Kidney capillary endothelial cell (primary cell): ENCODE data around the gene ADRB2.
"Not testable (repeated sequence)": the region's sequence is repeated elsewhere in the genome, so short reads cannot be mapped to it uniquely, and the experiment has no call there.

Experiments used
- DNase-seq: peaks from one replicate; pipeline ENCODE4 v3.0.0-alpha.2; 2018; ENCODE audit warnings: low spot score

ADRB2 gene

DNA sequence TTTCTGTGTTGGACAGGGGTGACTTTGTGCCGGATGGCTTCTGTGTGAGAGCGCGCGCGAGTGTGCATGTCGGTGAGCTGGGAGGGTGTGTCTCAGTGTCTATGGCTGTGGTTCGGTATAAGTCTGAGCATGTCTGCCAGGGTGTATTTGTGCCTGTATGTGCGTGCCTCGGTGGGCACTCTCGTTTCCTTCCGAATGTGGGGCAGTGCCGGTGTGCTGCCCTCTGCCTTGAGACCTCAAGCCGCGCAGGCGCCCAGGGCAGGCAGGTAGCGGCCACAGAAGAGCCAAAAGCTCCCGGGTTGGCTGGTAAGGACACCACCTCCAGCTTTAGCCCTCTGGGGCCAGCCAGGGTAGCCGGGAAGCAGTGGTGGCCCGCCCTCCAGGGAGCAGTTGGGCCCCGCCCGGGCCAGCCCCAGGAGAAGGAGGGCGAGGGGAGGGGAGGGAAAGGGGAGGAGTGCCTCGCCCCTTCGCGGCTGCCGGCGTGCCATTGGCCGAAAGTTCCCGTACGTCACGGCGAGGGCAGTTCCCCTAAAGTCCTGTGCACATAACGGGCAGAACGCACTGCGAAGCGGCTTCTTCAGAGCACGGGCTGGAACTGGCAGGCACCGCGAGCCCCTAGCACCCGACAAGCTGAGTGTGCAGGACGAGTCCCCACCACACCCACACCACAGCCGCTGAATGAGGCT is at the start of gene ADRB2:
Gene ADRB2, plus strand, starts transcription at position 559 of the 686 bp plus-strand sequence. CDS start 221 bp downstream, outside the sequence.
- peak; percentile 92 for DNase-seq

DNA sequence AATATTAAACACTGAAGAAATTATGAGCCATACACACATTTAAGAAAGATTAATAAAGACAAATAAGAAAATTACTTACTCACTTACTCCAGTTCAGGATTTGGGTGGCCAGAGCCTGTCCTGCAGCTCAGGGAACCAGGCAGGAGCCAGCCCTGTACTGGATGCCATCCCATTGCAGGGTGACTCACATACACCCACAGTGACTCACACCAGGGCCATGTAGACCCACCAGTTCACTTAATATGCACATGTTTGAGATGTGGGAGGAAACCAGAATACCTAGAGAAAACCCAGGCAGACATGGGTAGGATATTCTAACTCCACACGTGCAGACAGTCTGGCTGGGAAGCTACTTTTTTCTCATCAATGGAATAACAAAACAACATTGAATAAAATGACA is 49.6 kb upstream of the ADRB2 start:
- peak; percentile 48 for DNase-seq

DNA sequence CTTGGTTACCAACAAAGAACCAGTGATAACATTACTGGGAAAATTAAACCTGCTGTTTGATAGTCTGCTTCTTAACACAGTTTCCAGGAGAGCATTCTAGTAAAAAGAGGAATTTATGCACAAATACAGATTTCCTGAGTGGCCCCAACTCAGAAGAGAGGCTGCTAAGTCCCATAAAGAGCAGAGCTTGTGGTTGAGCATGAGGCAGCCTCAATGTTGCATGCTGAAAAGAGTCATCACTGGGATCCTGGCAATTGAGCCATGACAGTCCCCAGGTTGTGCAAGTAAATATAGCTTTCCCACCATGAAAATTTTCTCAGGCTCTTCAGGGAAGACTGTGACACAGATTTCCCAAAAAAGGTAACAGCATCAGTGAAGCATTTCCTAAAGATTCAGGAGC is 47.5 kb upstream of the ADRB2 start:
- DNase-seq: no peak

DNA sequence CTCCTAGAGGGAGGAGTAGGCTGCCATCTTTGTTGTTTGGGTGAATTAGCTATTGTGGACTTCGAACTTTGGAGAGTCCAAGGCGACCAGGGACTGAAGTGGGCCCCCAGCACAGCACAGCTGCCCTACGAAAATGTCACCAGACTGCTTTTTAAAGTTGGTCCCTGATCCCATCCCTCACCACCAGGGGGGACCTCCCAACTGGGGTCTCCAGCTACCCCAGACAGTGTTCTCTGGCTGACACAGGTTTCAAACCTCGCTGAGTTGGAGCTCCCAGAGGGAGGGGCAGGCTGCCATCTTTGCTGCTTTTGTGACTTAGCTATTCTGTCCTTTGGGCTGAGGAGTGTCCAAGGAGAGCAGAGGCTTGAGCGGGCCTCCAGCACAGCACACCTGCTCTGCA is 45.7 kb upstream of the ADRB2 start:
- DNase-seq: no peak

DNA sequence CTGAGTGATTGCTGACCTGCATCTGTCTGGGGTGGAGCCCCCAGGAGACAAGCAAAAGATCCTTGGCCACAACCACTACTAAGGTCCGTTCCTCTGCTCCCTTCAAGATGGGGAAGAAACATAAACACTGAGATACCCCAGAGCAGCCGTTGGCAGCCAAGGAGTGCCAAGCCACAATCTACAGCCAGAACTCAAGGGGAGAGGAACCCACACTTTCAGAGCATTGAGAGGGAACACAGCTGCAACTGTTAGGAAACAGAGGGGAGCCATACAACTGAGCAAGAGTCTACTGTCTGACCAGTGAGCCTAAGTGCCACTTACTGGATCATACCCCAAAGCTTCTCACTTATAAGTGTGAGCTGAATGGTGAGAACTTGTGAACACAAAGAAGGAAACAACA is 44.6 kb upstream of the ADRB2 start:
- DNase-seq: no peak

DNA sequence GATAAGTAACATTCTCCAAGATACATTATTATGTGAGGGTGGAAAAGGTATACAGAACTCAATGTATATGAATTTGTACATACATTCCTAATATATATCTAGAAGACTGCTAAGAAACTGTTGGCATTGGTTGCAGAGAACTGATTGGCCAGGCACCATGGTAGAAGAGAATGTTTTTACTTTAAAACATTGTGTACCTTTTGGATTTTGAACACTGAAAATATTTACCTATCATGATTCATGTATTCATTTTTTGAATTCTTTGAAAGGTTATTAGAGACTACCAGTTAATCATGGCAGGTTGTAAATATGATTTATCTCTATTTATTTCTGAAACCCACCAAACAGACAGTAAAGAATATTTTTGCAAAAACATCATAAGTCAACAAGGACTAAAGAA is 41.2 kb upstream of the ADRB2 start:
- DNase-seq: no peak

DNA sequence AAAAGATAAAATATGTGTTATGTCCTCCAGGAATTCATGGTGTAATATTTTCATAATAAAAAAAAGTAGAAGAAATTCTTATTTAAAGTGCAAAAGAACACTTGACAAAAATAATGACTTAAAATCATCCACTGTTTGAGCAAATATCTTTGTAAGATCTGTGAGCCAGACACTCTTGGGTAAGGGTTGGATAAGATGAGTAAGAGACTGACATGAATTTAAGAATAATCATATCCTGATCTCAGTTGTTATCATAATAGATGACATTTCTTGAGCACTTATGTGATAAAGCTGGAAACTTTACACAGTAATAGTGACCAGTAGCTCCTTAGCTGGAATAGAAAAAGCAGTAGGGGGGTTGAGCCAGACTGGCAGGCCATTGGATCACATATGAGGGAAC is 40.0 kb upstream of the ADRB2 start:
- DNase-seq: no peak

DNA sequence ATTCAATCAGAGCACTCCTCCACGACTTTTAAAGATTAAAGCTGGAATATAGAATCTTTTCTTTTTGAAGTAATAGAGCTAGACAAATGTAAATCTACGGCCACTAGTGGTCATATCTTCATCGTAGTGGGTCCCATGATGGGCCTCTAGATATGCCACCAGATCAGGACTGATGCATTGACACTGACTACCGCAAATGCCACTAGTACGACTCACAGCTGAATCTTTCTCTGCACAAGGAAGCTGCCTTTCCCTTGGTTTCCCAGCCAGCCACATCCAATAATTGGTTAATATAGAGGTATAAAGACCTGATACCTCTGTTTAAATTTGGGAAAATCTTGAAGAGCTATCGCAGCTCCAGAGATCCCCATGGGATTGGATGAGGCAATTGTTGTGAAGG is 37.8 kb upstream of the ADRB2 start:
- DNase-seq: no peak

DNA sequence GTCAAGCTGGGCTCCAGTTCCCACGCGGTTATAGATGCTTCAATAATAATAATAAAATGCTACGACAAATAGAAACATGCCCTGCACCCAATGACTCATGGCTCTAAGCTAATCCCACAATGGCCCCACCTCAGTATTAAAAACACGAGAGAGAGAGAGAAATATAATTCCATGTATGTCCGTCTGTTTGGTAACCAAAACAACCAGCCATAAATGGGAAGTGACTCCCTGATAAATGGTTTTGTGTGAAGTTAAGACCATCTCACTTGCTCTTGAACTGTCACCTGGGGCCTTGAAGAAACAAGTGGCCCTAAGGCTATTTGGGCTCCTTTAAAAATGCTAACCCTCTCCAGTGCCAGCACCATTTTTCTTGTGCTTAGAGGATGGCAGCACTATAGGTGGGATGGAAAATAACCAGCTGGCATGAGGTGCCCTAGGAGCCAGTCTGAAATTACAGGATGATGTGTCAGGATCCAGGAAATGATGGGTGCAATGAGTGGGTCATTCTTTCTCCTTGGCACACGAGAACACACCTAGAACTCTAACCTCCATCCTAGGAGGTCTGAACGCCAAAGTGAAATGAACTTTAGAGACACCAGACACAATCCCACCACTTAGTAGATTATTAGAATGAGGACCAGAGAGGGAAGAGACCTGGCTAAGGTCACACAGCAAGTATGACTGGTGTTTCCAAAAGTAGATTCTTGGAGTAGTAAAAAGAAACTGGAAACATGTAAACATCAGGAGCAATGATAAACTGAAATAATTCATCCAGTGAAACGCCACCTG is 35.7 kb upstream of the ADRB2 start:
- no peak for DNase-seq

DNA sequence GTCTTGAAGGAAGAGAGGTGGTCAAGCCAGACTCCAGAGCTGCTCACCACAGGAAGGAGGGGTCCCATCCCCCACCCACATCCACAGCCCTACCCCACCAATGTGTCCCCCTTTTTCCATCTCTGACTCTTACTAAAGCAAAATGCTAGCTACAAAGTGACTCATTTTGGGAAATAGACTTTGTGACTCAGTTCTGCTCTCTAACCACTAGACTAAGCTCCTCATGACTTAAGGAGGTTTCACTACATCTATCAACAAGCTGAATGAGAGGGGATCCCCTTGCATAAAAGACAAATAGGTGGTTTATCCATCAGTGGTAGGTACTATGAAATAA is 35.1 kb upstream of the ADRB2 start:
- peak; percentile 18 for DNase-seq

DNA sequence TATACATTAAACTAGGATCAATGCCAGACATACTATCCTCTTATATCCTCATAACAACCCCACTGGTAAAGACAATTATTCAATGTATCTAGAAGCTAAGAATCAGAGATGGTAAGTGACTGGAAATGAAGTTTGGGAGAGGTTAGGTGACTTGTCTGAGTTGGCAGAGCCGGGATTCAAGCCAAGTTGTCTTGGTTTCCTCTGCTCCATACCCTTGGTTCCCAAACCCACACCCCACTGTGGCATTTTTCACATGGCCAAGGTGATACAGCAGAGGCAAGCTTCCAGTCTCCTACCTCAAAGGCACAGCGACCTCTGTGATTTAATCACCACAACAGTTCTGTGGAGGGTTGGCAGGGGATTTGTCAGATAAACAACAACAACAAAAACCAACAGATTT is 34.7 kb upstream of the ADRB2 start:
- DNase-seq: no peak

DNA sequence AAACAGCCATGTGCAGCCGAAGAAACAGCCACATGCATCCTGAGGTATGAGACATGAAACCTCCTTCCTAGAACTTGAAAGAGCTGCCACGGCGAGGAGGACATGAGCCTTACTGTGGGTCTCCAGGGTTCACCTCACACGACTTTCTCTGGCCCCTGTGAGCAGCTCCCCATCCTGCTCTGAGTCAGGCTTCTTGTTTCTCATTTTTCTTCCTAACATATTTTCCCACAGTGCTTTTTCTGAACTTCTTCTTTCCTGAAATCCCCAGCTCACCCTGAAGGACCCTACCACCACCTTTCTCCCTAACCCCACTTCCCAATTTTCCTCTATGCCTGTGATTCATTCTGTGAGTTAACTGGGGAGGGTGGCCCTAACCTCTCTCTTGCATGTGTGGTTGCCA is 33.7 kb upstream of the ADRB2 start:
- no peak for DNase-seq

DNA sequence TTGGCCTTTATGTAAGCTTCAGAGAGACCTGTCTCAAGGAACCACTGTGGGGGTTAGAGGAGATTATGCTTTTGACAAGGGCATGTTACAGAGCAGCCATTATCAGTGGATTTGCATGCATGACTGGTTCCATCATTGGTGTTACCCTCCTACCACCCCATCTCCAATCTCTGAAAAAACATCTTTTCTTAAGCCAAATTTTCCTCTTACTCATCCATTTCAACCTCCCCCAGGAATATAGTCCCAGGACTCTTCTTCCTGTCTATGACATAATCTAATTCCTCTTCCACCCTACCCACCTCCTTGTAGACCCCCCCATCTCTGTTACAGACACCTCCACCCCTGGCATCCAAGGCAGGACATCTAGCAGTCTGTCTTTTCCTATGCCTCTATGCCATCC is 33.1 kb upstream of the ADRB2 start:
- no peak for DNase-seq

DNA sequence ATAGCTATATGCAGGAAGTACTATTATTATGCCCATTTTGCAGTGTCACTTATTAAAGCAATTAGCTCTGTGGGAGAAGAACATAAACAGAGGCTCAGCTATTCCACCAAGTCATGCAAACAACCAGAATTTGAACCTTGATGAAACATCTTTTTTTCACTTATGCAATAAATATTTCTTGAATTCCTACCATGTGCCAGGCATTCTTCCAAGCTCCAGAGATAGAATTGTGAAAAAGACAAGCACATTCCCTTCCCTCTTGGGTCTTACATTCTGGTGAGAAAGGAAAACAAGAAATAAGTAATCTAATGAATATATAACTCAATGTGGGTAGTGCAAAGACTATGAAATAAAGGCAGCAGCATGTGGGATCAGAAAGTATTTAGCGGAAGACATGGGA is 32.1 kb upstream of the ADRB2 start:
- no peak for DNase-seq

DNA sequence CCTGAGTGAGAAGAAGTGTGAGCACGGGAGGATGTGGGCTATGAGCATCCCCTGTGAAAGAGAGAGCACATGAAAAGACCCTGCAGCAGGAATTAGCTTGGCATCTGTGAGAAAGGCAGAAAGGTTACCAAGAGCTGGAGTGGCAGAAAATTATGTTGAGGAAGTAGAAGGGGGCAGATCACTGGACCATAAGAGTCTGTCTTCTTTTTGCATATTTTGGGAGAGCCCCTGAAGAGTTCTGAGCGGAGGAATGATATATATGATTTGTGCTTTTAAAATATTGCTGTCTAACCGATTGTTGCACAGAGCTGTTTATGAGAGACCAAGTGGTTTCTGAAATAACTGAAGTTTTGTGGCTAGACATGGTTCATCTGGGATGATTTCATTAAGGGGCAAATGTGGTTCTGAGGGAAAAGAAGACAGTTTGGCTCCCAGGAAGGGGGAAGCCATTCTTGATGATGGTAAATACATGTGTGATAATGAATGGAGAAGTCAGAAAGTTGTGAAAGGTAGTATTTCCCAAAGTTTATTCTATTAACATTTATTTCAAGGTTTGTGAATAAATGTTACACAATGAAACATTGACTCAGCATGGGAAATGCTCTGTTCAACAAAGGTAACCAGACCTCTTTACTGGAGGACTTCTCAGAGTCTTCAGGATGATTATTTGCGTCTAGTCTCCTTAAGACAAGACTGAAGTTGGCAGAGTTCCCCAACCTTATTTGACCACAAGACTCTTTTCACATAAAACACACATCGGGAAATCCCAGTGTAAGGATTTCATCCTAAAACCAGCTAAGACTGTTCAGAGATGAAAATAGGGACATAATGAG is 31.5 kb upstream of the ADRB2 start:
- DNase-seq: no peak

DNA sequence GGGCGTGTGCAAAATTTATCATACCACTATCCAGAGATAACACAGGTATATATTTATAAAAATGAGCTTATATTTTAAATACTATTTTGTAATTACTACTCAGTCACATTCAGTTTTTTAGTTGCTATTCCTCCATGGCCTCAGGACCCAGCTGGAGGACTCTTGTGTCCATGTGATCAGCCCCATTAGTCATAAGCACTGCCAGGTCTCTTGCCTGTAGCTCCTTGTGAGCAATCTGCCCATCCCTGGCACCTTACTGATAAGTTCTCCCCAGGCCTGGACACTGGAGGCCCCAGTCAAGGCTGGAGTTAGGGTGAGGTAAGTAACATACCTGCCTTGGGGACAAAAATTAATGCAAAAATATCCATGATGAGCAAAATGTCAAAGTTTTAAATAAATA is 29.5 kb upstream of the ADRB2 start:
- DNase-seq: no peak

DNA sequence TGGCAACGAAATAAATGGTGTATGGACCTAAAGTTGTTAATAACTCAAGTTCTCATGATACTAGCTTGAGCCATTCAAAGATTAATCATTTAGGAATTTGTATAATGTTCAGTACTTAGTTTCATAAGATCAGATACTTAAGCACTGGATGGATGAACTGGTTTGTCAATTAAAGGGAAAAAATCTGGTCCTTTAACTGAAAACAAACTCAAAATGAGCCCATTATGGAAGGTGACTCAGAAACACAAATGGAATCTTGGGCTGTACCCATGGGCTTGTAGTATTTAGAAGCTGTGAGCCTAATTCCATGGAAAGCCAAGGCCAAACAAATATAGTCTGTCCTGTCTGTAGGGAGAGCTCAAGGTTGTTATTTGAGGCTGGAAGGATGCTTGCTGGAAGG is 27.6 kb upstream of the ADRB2 start:
- DNase-seq: no peak

DNA sequence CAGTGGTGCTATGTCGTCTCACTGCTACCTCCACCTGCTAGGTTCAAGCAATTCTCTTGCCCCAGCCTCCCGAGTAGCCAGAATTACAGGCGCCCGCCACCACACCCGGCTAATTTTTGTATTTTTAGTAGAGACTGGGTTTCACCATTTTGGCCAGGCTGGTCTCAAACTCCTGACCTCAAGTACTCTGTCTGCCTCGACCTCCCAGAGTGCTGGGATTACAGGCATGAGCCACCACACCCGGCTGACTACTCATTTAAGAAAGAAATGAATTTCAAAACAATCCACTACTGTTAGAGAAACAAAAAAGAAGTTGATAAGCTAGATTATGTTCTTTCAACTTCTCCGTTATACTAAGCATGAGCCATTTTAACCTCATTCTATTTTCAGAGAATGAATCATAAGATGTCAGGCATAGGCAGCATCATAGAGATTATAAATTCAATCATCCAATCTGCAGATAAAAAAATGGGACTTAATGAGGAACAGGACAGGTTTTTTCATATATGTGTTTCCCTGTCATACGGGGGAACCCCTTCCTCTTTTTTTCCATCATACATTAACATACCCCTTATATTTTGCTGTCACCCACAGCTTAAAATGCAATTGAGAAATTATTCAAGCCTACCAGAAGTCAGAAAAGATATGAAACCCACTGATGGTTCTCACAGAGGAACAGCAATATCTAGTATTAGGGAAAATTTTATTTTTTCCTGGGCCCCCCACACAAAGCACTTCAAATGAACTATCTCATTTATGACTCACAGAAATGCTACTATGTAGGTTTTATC is 26.5 kb upstream of the ADRB2 start:
- no peak for DNase-seq

DNA sequence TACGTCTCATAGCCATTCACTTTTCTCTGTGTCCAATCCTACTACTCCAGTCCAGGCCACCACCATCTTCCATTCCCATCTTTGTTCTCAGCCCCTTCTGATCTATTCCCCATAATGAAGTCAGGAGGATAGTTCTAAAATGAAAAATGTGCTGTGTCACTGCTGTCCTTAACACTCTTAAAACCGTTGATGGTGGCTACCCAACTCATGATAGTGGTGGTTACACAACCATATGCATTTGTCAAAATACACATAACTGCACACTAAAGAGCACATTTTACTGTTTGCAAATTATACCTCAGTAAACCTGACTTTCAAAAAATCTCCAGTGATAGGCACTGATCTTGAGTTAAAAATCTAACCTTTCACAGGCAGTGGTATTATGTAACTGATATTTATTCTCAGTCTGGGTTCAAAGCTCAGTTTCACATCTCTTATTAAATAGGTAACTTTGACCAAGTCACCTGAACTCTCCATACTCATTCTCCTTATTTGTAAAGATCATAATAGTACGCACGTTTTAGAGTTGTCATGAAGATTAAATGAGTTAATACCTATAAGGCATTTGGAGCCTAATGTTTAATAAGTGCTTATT is 24.6 kb upstream of the ADRB2 start:
- DNase-seq: no peak

DNA sequence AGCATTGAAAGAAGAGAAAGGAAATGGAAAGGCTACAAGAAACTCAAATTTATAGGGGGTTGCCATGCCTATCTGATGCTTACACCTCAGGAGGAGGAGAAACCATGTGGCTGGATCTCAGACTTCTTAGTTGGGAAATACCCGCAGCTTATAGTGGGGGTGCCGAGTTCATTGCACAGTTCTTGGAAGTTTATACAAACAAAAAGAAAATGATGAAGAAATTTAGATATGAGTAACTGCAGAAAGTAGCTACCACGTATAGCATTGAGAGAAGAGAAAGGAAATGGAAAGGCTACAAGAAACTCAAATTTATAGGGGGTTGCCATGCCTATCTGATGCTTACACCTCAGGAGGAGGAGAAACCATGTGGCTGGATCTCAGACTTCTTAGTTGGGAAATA is 23.0 kb upstream of the ADRB2 start:
- not testable (repeated sequence) for DNase-seq

DNA sequence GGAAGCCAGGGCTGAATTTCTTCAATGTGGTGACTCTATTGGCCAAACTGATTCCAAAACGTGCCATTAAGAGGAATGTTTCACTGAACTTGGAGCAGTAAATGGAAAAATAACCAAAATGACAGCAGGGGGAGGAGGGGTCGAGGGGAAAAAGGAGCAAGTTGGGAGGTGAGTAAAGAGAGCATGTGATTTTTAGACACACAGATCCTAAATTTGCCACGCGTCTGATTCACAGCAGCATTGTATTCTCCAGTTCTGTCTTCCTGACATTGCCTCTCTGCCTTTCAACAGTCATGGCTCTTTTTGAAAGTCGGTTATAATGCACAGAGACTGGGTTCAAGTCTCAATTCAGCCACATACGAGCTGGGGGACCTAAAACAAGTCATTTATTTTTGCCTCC is 22.0 kb upstream of the ADRB2 start:
- DNase-seq: no peak
